HTR-8/SVneo (cell line): Measurements from ENCODE around the gene SCAF11.

Source experiments
- DNase-seq: peaks from one replicate; pipeline ENCODE4 v3.0.0; 2011; ENCODE audit warnings: low spot score, mixed read lengths; ENCODE audit not compliant: insufficient read length
- FAIRE-seq: peaks from 2 replicates; lab custom pipeline; 2011; peaks lifted over from hg19 to GRCh38; lab: Jason Lieb, UNC

SCAF11 gene

GRCh38 chr12:45986641-45987339, 3.6 kb downstream of the SCAF11 start:
- DNase-seq: no peak
- FAIRE-seq: no peak

- DNase-seq (no peak), FAIRE-seq (no peak)
These were observed 9.1 kb downstream of the SCAF11 start for GRCh38 chr12:45981075-45981837.

DNA sequence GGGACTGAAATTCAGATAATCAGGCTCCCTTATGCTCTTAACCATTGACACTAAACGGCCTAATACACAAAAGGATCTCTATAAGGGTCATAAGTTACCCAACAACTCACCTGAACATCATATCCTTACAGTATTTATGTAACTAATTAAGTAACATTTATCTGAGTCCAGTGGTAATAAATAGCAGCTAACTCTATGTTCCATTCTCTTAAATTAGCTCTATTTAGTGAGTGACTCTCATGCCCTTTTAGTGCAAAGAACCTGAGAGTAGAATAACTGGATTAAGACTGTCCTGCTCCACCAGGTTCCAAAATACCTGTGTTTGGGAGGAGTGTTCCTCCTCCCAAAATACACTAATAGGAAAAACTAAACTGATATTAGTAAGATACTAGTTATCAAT, 9.8 kb downstream of the SCAF11 start:
- no peak for DNase-seq
- no peak for FAIRE-seq

GRCh38 chr12:45978108-45978507, 12.3 kb downstream of the SCAF11 start:
- FAIRE-seq (no peak), DNase-seq (no peak)

- DNase-seq: no peak
- no peak for FAIRE-seq
These were observed 12.8 kb downstream of the SCAF11 start for GRCh38 chr12:45977620-45978019.

- DNase-seq: no peak
- FAIRE-seq: no peak
These were observed 14.9 kb downstream of the SCAF11 start for GRCh38 chr12:45975506-45975905.

DNA sequence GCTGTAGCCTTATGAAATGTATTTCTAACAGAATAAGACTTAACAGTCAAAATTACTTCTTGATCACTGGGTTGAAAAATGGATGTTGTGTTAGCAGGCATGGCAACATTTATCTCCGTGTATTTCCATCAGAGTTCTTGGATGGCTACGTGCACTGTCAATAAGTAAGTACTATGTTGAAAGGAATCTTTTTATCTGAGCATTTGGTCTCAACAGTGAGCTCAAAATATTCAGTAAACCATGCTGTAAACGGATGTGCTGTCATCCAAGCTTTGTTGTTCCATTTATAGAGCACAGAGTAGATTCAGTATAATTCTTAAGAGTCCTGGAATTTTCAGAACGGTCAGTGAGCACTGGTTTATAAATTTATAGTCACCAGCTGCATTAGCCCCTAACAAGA, 15.5 kb downstream of the SCAF11 start:
- FAIRE-seq: no peak
- no peak for DNase-seq

DNA sequence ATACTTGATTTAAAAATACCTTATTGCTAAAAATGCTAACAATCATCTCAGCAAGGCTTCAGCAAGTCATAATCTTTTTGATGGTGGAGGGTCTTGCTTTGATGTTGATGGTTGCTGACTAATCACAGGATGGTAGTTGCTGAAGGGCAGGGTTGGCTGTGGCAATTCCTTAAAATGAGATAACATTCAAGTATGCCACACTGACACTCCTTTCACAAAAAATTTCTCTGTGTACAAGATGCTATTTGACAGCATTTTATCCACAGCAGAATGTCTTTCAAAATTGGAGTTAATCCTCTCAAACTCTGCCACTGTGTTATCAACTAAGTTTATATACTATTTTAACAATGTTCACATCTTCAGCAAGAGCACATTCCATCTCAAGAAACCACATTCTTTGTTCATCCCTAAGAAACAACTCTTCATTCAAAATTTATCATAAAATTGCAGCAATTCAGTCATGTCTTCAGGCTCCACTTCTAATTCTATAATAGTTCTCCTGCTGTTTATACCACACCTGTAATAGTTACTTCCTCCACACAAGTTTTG, 16.1 kb downstream of the SCAF11 start:
- no peak for FAIRE-seq
- no peak for DNase-seq

DNA sequence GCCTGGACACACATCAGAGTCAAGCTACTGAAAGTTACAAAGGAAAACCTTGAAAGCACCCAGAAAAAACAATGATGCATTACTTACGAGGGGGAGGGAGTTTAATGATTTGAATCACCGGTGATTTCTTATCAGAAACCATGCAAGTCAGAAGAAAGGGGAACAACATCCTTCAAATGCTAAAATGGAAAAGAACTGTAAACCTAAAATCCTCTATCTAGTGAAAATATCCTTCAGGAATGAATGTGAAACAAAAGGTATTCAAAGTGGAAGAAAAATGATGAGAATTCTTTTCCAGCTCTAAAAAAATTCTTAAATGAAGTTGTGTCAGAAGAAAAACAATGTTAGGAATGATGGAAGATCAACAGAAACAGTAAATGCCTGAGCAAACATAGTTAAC, 16.8 kb downstream of the SCAF11 start:
- DNase-seq: no peak
- FAIRE-seq: no peak

GRCh38 chr12:45970391-45970790, 20.0 kb downstream of the SCAF11 start:
- no peak for FAIRE-seq

DNA sequence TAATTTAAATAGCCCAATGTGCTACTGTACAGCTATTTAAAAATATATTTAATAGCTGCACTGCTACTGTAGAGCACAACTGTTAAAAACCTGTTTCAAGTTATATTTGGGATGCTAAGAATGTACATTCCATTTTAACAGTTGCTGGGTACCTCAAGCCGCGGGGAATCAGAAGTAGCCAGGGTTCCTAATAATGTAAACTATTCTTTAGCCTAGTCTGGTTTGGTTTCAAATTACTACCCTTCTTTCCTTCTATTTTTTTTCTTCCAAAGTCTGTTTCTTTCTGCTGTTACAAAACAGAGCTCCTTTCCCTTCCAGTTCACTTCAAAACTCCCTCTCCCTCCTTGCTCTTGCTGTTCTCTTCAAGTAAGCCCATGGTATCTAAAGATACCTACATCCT, 21.3 kb downstream of the SCAF11 start:
- FAIRE-seq (no peak), DNase-seq (no peak)

More at GRCh38 chr12:45970391-45970790, 20.0 kb downstream of the SCAF11 start:
- DNase-seq: no peak

- DNase-seq (peak; percentile 57), FAIRE-seq (no peak)
These were observed 23.9 kb downstream of the SCAF11 start for GRCh38 chr12:45966486-45966885.

DNA sequence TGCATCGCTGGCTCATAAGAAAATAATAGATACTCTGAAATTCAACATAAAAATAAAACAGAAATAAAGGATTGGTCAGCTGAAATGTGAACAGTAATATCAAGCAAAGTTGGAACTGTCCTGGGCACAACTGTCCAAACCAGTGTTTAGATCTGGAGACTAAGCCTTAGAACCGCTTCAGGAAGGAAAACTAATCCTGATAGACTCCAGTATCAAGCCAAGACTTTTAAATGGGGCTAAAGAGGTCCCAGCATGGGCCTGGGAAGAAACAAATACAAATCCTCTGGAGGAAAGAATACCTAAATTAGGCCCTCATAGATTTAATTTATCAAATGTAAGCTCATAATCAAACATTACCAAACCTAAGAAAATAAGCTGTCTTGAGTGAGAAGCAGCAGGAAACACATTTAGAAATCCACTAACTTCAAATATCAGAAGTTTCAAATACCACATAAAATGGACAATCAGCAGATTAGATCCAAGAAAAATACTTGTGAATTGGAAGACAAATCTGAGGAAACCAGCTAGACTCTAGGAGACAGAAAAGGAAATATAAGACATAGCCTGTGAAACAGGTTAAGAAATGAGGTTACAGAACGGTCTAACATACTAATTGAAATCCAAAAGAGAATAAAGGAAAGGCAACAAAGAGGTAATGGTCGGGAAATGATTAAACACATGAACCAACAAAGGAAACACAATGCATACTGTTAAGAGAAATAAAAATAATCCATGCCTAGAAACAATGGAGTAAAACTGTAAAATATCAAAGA, 27.6 kb downstream of the SCAF11 start:
- DNase-seq: no peak
- FAIRE-seq: no peak

- FAIRE-seq (no peak), DNase-seq (no peak)
These were observed 30.6 kb downstream of the SCAF11 start for GRCh38 chr12:45959728-45960127.

GRCh38 chr12:45959025-45959424, 31.3 kb downstream of the SCAF11 start:
- no peak for FAIRE-seq
- no peak for DNase-seq

DNA sequence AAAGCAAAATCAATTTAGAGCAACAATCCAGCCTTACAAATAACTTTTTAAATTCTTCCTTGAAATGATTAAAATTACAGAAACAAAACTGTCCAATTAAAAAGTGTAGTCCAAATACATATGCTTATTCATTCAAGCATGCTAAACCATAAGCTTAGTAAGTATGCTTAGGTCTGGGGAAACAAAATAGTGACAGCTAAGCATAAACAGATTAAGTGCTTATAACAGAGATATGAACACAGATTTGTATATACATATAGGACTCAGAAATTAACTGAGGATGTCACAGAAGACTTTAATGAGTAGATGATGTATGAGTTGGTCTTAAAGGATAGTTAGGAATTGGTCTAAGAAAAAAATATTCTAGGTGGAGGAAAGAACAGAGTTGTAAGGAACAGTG, 41.8 kb downstream of the SCAF11 start:
- no peak for FAIRE-seq
- no peak for DNase-seq

DNA sequence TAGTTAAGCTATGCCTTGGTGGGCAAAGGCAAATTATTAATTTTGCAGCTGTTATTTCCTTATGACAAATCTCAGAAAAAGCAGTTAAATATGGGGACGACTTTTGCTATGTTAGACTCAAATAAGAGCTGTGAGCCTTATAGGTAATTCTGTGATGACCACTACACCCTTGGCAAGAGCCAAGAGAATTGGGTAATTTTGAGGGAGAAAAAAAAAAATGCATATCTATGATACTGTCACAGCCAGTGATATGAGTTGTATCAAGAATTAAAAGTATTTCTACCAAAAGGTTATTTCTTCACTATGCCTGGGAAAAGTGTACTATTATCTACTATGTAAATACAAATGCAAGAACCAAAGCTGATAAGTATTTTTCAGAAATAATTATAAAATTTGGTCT, 43.9 kb downstream of the SCAF11 start:
- FAIRE-seq (no peak), DNase-seq (no peak)

DNA sequence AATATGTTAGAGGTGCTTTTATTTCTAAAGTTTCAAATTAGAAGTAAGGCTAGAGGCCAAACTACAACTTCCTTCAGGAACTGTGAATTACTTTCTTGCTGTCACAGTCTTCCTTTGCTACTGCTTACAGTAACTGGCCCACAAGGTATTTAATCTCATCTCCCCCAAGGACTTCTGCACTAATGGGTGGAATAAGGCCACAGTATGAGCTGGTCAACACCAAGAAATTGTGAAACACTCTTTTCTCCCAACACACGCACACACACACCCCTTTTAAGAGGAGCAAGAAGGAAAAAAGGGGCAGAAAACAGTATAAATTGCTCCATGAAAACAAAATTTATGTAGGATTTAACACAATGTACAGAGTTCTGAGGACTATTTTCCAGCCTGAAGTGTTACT, 45.6 kb downstream of the SCAF11 start:
- DNase-seq (no peak), FAIRE-seq (no peak)

GRCh38 chr12:45939759-45940158, 50.6 kb downstream of the SCAF11 start:
- DNase-seq (no peak), FAIRE-seq (no peak)

DNA sequence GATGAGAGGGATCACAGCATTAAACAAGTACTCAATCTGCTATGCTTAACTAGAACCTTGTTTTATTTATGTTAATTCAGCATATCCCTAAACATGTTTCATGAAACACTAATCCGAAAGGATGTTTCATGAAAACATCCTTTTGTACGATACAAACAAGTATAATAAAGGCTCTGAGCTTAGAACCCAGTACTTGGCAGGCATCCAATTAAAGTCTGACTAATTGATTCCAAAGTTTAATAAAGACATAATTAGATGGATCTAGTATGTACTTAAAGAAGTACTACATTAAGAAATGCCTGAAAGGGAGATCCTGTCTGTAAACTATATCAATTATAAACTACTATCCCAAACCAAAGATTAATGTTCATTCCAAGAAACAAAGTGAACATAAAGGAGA, 51.8 kb downstream of the SCAF11 start:
- DNase-seq (no peak), FAIRE-seq (no peak)

DNA sequence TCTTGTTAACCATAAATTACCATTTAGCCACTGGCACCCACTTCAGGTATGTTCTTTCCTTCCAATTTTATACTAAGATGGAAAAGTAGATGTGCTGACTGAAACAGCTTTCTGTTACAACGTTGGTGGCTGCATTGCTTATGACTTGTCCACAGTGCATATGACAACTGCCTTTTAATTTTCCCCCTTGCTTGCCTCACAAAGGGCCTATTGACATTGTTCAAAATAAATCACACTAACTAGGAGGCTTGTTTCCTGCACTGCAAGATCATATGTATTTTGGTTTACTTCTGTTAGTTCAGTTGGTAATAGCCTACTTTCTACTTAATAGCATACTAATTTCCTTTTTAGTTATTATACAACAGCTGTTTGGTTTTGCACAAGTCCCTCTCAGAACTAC, 55.4 kb downstream of the SCAF11 start:
- FAIRE-seq (no peak), DNase-seq (no peak)
